ENCODE measurements around the gene NUDT14. TPM values are rescaled to one million over a fixed set of nuclear protein-coding genes. Genes with fewer than 3 reads are reported as not detected.

Gene NUDT14
- total and polyA plus RNA-seq, 2 of the 8 experiments (the other 6 are each of a cell fraction or from before 2014, with no cell fraction given): 25.5 to 33.3 TPM

GRCh38 chr14:105210266-105211025 lies 29.3 kb upstream of the NUDT14 start:
- FAIRE-seq (no peak), DNase-seq (ENCODE audit: low read depth in 1 of 2, low spot score in 2 of 2) (no peak)
- Histone ChIP-seq H2BK12ac (ENCODE audit: low read depth, low read length) (no peak overlapping the region), H2BK20ac (ENCODE audit: low read length) (no peak overlapping the region), H3K14ac (ENCODE audit: insufficient read length) (no peak overlapping the region), H3K79me1 (ENCODE audit: low read depth, low read length) (peaks cover 4% of the 10 kb centered on the region; the same call in 1 of the 2 replicates), H2AFZ (ENCODE audit: low read length) (no peak overlapping the region), H2BK120ac (replicated peaks; ENCODE audit: low read depth, low read length) (no peak overlapping the region), H3K9me3 (ENCODE audit: insufficient read depth in 2 of 2, low read depth in 1 of 2, low read length in 1 of 2) (no peaks in the 10 kb centered on the region), H2BK5ac (ENCODE audit: low read depth, low read length) (no peak overlapping the region), H4K8ac (ENCODE audit: extremely low read depth, insufficient read depth, low read length) (no peak overlapping the region), H3K79me2 (ENCODE audit: control insufficient read depth in 1 of 2, insufficient read depth in 2 of 2, low read length in 2 of 2) (no peaks in the 10 kb centered on the region), H3K23ac (ENCODE audit: insufficient read length) (no peak overlapping the region), H3K4me1 (replicated peaks in 1 of 4; ENCODE audit: control insufficient read depth in 3 of 4, insufficient read depth in 4 of 4, low read length in 3 of 4) (no peaks in the 10 kb centered on the region), H3K23me2 (ENCODE audit: low read depth, low read length) (peaks cover 1% of the 10 kb centered on the region; the same call in 1 of the 2 replicates), H3K27me3 (replicated peaks in 1 of 4; ENCODE audit: control insufficient read depth in 3 of 4, extremely low read depth in 1 of 4, insufficient read depth in 3 of 4, low read length in 3 of 4) (no peaks in the 10 kb centered on the region; a peak in 1 of 7 replicates), H3K36me3 (ENCODE audit: control insufficient read depth in 2 of 4, insufficient read depth in 4 of 4, low read length in 3 of 4) (no peaks in the 10 kb centered on the region; a peak in 1 of 8 replicates), H3K56ac (replicated peaks; ENCODE audit: insufficient read length, low read depth, low read length) (no peak overlapping the region), H3K4me3 (ENCODE audit: extremely low read depth in 1 of 4, insufficient read depth in 2 of 4, low read depth in 3 of 4, low read length in 4 of 4) (no peak overlapping the region), H2AK5ac (ENCODE audit: low read depth, low read length) (no peak overlapping the region), H3K9ac (replicated peaks in 1 of 4; ENCODE audit: extremely low read depth in 1 of 4, low read depth in 3 of 4, low read length in 3 of 4) (no peak overlapping the region), H3K4me2 (ENCODE audit: insufficient read depth in 1 of 2, low read depth in 2 of 2, low read length in 2 of 2) (no peak overlapping the region), H4K5ac (ENCODE audit: insufficient read length, low read depth, low read length) (no peak overlapping the region), H3K27ac (ENCODE audit: low read depth, low read length) (no peak overlapping the region), H3K4ac (replicated peaks; ENCODE audit: insufficient read length, low read depth, low read length) (no peak overlapping the region), H4K91ac (replicated peaks; ENCODE audit: insufficient read length, low read length) (no peak overlapping the region), H2BK15ac (ENCODE audit: low read length) (no peak overlapping the region), H4K20me1 (replicated peaks in 1 of 2; ENCODE audit: control insufficient read depth in 1 of 2, insufficient read depth in 2 of 2, low read length in 2 of 2) (peaks cover 0 to 12% of the 10 kb centered on the region in 2 experiments), H3K18ac (ENCODE audit: extremely low read depth, low read length) (no peak overlapping the region)
- ChIA-PET CTCF (ENCODE audit: partially characterized antibody) (interaction anchor here (0.6 to 3.3 kb wide), 7 partner anchors 8 to 317 kb away, joined by 3 to 24 read pairs (median 3); no protein-coding TSS in a partner anchor), POLR2A (ENCODE audit: partially characterized antibody) (no interaction called here)
- WGBS, 2 experiments (ENCODE audit: extremely low coverage in 1 of 2, insufficient coverage in 1 of 2, insufficient read length in 1 of 2, insufficient replicate concordance in 2 of 2, low coverage in 1 of 2, low lambda C conversion rate in 2 of 2, missing lambda C conversion rate in 1 of 2): 89% methylated on average over 19 of the region's 30 CpGs; no CpG with 5 or more reads in 1 of the 2 experiments
- TF ChIP-seq JUN (IDR thresholded peaks at IDR 0.05; ENCODE audit: low read depth, low read length): no peak
- TF ChIP-seq PHF8 (conservative IDR thresholded peaks at IDR 0.05; ENCODE audit: low read depth, low read length): no peak
- no peak for TF ChIP-seq EP300 (IDR thresholded peaks at IDR 0.05; ENCODE audit: borderline replicate concordance in 1 of 2, low read depth in 2 of 2, low read length in 2 of 2)
- TF ChIP-seq GABPA (IDR thresholded peaks at IDR 0.05; ENCODE audit: borderline replicate concordance, insufficient read depth, low read length): no peak
- TF ChIP-seq CBX5 (IDR thresholded peaks at IDR 0.05; ENCODE audit: low read depth, low read length): no peak
- TF ChIP-seq KDM4A (IDR thresholded peaks at IDR 0.05; ENCODE audit: low read depth, low read length, severe bottlenecking): no peak
- TF ChIP-seq CHD2 (IDR thresholded peaks at IDR 0.05; ENCODE audit: low read length): no peak
- TF ChIP-seq ASH2L (IDR thresholded peaks at IDR 0.05; ENCODE audit: low read length): no peak
- TF ChIP-seq KDM5A (IDR thresholded peaks at IDR 0.05; ENCODE audit: low read length): no peak
- TF ChIP-seq TAF7 (optimal IDR thresholded peaks at IDR 0.05; ENCODE audit: borderline replicate concordance, low read depth, low read length): no peak
- TF ChIP-seq TEAD4 (IDR thresholded peaks at IDR 0.05; ENCODE audit: low read depth, low read length): no peak
- TF ChIP-seq RNF2 (IDR thresholded peaks at IDR 0.05; ENCODE audit: borderline replicate concordance, low read depth, low read length, missing control alignments, poor library complexity, severe bottlenecking): no peak
